G401.6 (cell line): ENCODE measurements around the gene CHRNB1.
"Not testable (repeated sequence)": the region's sequence is repeated elsewhere in the genome, so short reads cannot be mapped to it uniquely, and the experiment has no call there.

Experiments
- FAIRE-seq: peaks from 2 replicates; lab custom pipeline; 2012; peaks lifted over from hg19 to GRCh38; lab: Jason Lieb, UNC

Gene CHRNB1

GRCh38 chr17:7468290-7468689 is 23.4 kb downstream of the CHRNB1 start:
- no peak for FAIRE-seq

GRCh38 chr17:7468804-7469389 is 24.0 kb downstream of the CHRNB1 start:
- FAIRE-seq, result no peak

DNA sequence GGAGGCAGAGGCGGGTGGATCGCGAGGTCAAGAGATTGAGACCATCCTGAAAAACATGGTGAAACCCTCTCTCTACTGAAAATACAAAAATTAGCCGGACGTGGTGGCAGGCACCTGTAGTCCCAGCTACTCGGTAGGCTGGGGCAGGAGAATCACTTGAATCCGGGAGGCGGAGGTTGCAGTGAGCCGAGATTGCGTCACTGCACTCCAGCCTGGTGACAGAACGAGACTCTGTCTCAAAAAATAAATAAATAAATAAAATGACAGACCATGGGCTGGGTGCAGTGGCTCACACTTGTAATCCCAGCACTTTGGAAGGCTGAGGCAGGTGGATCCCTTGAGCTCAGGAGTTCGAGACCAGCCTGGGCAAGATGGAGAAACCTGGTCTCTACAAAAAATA is 25.0 kb downstream of the CHRNB1 start:
- FAIRE-seq, result not testable (repeated sequence)

DNA sequence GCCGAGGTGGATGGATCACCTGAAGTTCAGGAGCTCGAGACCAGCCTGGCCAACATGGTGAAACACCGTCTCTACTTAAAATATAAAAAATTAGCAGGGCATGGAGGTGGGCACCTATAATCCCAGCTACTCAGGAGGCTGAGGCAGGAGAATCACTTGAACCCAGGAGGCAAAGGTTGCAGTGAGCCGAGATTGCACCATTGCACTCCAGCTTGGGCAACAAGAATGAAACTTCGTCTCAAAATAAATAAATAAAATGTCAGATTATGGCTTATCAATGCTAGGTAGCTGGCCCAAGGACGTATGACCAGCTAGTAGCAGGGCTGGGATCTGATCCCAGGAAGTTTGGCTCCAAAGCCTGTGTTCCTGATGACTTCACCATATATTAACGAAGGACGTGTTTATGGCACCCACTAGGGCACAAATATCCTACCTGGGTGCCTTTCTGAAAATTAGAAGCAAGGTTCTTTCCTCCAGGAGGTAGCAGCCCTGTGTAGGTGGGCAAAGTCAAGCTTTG is 25.7 kb downstream of the CHRNB1 start:
- not testable (repeated sequence) for FAIRE-seq

DNA sequence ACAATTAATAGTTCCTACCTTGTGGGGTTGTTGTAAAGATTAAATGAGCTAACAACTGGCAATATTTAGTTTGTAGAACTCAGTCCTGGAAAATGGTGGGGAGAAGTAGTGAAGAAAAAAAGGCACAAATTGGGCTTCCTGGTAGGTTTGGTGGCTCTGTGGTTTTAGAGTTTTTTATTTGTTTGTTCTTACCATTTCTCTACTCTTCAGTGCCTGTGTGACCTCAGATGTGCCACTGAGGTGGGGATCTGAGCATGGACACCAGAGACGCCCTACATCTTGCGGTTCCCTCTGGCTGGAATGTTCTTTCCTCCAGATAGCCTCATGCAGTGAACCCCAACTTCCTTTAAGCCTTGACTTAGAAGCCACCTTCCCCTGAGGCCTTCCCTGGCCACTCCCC is 26.9 kb downstream of the CHRNB1 start:
- no peak for FAIRE-seq

DNA sequence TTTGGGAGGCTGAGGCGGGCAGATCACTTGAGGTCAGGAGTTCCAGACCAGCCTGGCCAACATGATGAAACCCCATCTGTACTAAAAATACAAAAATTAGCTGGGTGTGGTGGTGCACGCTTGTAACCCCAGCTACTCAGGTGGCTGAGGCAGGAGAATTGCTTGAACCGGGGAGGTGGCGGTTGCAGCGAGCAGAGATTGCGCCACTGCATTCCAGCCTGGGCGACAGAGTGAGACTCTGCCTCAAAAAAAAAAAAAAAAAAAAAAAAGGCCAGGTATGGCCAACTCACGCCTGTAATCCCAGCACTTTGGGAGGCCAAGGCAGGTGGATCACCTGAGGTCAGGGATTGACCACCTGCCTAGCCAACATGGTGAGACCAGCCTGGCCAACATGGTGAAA is 29.9 kb downstream of the CHRNB1 start:
- FAIRE-seq, result not testable (repeated sequence)

GRCh38 chr17:7475764-7476422 is 31.0 kb downstream of the CHRNB1 start:
- no peak for FAIRE-seq

- no peak for FAIRE-seq
Measured at GRCh38 chr17:7476494-7476893, 31.6 kb downstream of the CHRNB1 start.

GRCh38 chr17:7476951-7477350 is 32.1 kb downstream of the CHRNB1 start:
- FAIRE-seq, result no peak

DNA sequence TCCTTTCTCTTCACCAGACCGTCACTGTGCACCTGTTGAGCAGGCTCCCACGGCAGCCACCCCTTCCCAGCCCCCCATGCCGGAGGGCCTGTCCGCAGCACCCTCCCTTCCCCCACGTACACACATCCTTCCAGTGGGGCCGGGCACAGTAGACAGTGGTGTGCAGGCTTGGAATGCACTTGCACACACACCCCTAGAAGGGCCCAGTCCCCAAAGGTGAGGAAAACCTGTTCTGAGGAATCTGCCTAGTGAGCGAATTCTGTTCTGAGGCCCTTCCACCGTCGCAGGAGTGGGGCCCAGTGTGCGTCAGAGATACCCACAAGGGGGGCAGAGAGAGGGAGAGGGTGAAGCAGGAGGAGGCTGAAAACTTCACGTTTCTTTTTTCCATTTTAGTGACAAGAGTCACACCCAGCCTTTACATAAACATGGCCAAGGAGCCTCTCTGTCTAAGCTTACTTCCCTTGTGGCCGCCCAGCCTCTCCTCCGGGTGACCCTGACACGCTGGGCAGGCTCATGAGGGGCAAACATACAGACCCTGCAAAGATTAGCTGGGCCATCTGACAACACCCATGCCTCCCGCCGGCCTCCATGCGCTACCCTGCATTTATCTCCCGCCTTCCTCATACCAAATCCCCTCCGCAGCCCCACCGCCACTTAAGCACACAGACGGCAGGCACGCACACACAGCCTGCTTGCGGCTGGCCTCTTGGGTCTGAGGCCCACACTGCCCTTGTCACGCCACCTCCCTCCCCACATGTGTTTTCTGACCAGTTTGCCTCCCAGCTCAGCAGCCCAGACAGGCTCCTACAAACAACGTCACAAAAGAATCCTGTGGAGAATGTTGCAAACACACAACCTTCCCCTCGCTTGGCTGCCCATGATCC is 32.8 kb downstream of the CHRNB1 start:
- no peak for FAIRE-seq

- no peak for FAIRE-seq
Measured at GRCh38 chr17:7478276-7479212, 33.7 kb downstream of the CHRNB1 start.

DNA sequence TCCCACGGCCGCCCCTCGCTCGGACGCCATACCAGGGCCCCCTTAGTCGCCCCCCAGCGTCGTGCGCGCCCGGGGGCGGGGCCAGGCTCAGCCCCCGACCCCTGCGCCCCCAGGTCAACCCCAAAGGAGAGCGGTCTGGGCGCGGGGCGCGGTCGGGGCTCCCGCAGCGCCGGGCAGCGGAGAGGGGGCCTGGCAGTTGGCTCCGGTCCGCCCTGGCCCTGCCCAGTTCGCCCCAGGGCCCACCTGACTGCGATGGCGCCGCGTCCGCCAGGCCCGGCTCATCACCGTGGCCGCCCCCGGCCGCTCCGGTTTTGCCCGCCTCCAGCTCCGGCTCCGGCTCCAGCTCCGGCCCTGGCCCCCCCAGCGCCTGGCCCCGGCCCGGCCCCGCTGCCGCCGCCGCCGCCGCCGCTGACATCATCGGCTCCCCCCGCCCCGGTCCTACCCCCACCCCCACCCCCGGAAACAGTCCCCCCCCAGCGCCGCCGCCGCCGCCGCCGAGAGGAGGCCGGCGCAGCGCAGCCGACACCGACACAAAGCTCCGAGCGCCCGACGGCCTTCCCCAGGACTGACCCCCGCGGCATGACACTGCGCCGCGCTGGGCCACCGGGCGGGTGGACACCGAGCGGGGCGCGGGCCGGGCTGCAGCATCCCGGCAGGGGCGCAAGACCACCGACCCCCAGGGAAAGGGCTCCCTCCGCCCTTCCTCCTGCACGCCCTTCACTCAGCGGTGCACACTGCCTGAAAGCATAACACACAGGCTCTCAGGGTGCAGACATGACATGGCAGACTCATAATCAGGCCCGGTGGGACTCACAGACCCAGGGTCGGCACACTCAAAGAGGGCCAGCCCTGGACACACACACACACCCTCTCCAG is 34.6 kb downstream of the CHRNB1 start, which contains the start of gene ZBTB4:
Gene ZBTB4, minus strand, starts transcription at position 419 of the 876 bp plus-strand sequence. CDS start 12,830 bp downstream, outside the sequence.
- FAIRE-seq, result no peak

- no peak for FAIRE-seq
Measured at GRCh38 chr17:7480089-7480384, 35.2 kb downstream of the CHRNB1 start.

- not testable (repeated sequence) for FAIRE-seq
Measured at GRCh38 chr17:7481275-7481674, 36.4 kb downstream of the CHRNB1 start, which contains the start of gene SLC35G6. TSS of gene SLC35G6 (plus strand) at chr17:7481446. CDS start at chr17:7481517, 71 bp downstream.

- FAIRE-seq, result not testable (repeated sequence)
Measured at GRCh38 chr17:7481842-7482741, 37.2 kb downstream of the CHRNB1 start.

DNA sequence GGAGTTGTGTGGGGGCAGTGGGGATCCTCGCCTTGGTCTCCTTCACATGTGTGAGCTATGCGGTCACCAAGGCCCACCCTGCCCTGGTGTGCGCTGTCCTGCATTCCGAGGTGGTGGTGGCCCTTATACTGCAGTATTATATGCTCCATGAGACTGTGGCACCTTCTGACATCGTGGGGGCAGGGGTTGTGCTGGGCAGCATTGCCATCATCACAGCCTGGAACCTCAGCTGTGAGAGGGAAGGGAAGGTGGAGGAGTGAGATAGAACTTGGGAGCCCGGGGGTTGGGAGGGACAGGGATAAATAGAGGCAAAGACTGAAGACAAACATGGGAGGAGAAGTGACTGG is 37.9 kb downstream of the CHRNB1 start:
- FAIRE-seq, result not testable (repeated sequence)

DNA sequence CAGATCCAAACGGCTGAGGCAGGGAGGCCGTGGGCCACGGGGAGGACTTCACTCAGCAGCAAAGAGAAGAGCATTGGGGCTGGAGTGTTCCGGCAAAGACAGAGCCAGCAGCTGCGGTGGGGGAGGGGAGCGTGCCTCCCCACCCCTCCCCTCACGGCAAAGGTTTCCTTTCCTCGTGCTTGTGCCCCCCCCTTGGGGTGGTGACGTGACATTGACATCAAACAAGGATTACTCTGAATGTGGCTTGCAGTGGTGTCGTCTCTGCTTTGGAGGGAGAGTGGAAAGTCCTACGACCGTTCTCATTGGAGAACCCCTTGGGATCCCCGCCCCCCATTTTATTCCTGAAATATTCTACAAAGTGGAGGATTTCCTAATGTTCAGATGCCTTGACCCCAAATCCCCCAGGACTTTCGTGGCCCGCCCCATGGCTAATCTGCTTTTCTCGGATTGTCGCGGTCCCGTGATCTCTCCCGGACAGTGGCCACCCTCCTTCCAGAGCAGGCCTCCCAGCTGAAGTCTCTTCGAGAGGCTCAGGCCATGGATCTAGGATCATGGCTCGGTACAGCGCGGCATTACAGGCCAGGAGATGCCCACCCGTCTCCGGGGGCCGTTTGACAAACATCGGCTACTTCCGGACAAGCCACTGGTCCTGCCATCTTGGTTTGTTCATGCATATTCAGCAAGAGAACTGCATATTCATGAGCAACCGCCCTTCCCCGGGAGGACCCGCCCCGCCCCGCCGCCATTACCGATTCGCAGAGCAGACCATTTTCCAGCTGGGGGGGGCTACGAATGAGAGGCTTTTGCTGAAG is 38.6 kb downstream of the CHRNB1 start:
- FAIRE-seq, result peak; percentile 91

DNA sequence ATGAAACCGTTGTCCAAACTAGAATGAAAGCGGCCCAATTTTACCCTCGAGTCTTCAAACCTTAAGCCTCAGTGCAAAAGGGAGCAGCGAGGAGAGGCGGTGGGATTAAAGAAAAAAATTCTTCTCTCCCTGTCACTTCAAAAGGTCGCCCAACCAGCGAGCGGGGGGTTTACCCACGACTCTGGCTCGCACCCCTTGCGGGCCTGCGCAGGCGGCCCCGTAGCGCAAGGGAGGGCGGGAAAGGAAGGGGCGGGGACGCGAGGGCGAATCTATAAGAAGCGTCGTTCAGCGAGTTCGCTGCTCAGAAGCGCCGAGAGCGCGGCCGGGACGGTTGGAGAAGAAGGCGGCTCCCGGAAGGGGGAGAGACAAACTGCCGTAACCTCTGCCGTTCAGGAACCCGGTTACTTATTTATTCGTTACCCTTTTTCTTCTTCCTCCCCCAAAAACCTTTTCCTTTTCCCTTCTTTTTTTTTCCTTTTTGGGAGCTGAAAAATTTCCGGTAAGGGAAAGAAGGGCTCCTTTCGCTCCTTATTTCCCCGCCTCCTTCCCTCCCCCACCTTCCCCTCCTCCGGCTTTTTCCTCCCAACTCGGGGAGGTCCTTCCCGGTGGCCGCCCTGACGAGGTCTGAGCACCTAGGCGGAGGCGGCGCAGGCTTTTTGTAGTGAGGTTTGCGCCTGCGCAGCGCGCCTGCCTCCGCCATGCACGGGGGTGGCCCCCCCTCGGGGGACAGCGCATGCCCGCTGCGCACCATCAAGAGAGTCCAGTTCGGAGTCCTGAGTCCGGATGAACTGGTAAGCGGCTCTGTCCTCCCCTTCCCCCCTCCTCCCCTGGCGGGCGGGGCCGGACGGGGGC is 39.4 kb downstream of the CHRNB1 start, which contains the start of gene POLR2A:
Gene POLR2A, plus strand, starts transcription at position 300 of the 852 bp plus-strand sequence.
- peak; percentile 81 for FAIRE-seq
